VCaP (cell line): ENCODE results near the gene CR2.
"Not testable (repeated sequence)": the region's sequence is repeated elsewhere in the genome, so short reads cannot be mapped to it uniquely, and the experiment has no call there.

Source experiments
- H3K27ac ChIP-seq: fragments of 450-650 bp; 2 replicates; pipeline ENCODE4 v1.5.1; 2017
- TF ChIP-seq, protein P1 (sequence below): fragments of 450-650 bp; conservative IDR thresholded peaks from 2 replicates; pipeline ENCODE4 v1.5.1; 2017; ENCODE audit warnings: mild to moderate bottlenecking, moderate library complexity

The CR2 gene

DNA sequence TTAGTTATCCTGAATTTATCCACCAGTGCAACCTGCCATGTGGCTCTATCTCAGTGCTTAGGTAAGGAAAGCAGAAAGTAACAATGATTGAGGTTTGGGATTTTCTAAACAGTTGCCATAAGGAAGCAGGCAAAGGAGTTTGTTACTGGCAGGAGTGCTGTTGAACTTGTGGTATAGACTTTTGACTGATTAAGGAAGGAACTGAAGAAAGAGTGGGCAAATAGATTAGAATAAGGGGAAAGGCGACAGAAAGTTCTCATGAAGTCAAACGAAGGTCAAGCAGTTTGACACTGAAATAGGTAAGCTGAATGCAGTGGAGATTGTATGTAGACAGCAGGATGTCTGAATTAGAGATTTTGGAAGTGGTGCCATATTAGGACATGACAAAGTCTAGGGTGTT lies 24.2 kb upstream of the CR2 start:
- TF ChIP-seq, protein P1, sequence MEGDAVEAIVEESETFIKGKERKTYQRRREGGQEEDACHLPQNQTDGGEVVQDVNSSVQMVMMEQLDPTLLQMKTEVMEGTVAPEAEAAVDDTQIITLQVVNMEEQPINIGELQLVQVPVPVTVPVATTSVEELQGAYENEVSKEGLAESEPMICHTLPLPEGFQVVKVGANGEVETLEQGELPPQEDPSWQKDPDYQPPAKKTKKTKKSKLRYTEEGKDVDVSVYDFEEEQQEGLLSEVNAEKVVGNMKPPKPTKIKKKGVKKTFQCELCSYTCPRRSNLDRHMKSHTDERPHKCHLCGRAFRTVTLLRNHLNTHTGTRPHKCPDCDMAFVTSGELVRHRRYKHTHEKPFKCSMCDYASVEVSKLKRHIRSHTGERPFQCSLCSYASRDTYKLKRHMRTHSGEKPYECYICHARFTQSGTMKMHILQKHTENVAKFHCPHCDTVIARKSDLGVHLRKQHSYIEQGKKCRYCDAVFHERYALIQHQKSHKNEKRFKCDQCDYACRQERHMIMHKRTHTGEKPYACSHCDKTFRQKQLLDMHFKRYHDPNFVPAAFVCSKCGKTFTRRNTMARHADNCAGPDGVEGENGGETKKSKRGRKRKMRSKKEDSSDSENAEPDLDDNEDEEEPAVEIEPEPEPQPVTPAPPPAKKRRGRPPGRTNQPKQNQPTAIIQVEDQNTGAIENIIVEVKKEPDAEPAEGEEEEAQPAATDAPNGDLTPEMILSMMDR = no peak
- H3K27ac ChIP-seq = no peak overlapping the region

DNA sequence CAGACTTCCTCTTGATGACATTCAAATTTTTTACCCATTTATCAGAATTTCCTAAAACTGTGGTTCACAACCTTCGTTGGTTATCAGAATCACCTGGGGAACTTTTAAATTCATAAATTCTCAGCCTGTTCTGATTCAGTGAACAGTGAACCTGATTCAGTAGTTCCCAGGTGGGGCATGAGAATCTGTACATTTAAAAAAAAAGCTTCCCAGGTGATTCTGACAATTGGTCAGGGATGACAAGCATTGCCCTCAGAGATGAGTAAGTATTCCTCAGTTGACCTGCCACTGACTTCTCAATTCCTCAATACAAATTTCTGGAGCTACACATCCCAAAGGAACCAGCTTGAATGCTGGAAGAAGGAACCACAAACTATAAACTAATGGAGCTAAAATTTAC lies 23.5 kb upstream of the CR2 start:
- no peak overlapping the region for H3K27ac ChIP-seq
- TF ChIP-seq, protein P1 = no peak

DNA sequence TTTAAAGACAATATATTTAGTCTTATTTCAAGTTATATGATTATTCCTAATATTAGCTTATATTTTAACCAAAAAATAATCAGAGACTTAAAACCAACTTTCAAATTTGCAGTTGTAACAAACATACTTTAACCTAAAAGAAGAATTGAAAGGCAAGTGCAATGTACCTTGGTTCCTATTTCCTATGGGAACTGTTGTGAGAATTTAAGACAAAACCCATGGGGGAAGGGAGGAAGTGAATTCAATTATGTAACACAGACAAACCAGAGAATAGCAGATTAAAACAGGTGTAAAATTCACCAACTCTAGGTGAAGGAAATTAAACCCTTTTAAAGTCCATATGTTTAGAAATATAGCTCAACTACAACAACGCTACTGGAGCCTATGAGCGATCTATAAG lies 22.6 kb upstream of the CR2 start:
- H3K27ac ChIP-seq = no peak overlapping the region
- TF ChIP-seq, protein P1 = no peak

DNA sequence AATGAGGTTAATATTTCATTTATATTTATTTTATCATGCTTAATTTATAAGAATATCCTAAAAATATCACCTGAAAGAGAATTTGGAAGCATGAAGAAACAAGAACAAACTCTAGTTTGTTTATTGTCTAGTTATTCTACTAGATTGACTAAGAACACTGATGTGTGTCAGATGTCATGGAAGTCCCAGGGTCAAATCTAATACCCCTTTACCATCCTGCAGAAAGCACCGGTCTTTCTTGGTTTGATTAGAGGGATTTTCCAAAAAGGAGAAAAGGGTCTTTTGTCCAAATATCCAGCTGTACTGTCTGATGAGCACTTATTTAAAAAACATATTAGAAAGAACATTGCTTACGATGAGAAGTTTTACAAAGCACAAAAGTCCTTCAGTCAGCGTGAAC lies 20.7 kb upstream of the CR2 start:
- TF ChIP-seq, protein P1 = no peak
- H3K27ac ChIP-seq = no peak overlapping the region

DNA sequence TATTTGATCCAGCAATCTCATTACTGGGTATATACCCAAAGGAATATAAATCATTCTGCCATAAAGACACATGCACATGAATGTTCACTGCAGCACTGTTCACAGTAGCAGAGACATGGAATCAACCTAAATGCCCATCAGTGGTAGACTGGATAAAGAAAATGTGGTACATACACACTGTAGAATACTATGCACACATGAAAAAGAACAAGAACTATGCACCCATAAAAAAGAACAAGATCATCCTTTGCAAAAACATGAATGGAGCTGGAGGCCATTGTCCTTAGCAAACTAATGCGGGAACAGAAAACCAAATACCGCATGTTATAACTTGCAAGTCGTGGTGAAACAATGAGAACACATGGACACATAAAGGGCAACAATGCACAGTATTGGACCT lies 17.4 kb upstream of the CR2 start:
- H3K27ac ChIP-seq = not testable (repeated sequence)

DNA sequence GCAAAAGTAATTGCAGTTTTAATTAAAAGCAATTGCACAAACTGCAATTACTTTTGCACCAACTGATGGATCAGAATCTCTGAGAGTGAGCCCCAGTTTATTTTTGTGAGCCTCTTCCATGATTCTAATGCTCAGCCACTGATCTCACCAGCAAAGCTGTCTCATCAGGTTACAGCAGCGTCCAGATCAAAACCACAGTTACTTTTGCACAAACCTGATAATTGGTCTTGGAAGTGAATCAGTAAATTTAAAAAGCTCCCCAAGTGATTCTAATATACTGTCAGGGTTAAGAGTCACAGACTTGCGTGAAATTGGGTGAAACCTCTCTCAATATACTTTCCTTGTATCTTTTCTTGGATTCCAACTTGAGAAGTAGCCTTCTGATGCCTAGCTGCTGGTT lies 13.5 kb upstream of the CR2 start:
- no peak overlapping the region for H3K27ac ChIP-seq
- TF ChIP-seq, protein P1 = no peak

DNA sequence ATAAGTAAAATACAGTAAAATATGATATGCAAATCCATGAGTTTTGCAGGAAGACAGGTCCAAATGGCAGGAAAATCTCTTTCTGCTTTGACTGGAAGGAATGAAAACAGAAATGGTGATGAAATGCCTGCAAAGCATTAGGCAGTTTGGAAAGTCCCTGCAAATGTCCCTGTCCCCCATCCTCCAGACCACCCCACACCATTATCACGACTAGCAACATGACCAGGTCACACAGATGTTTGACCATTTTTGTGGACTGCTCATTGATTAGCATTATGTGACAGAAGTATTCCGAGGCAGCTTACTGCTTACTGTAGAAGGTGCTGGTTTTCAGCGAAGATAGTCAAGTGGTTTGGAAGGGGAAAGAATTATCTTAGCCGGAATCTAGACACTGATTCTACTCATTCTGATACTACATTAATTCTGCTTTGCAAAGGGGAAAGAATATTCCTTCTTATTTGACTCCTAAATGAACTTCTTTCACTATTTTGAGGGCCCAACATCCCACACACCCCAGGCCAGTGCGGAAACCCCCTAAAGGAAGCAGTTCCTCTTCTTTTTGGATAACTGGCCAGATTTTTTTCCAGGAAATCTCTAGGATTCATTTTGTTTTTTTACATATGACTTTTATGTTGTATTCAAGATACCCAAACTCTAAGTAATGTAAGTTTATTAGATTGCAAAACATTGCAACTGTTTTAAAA lies 9.5 kb upstream of the CR2 start:
- TF ChIP-seq, protein P1 = no peak
- no peak overlapping the region for H3K27ac ChIP-seq

DNA sequence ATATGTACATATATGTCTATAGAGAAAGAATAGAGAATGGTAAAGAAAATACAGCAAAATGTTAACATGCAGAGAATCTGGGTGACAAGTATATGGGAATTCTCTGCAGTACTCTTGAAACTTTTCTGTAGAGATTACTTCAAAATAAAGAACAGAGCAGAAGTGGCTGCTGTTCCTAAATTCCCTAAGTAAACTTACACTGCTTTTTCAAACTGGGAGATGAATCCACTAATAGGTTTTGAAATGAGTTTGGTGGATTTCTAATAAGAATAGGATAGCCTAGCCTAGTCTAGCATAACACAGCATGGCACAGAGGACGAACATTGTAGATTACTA lies 450 bp upstream of the CR2 start:
- TF ChIP-seq, protein P1 = no peak

More for the DNA sequence above, 450 bp upstream of the CR2 start:
- no peak overlapping the region for H3K27ac ChIP-seq
